Measurements from ENCODE around the gene SPSB2.

GRCh38 chr12:6868211-6869048, 4.7 kb downstream of the SPSB2 start:
- peak; percentile 42 for TF ChIP-seq CTCF (IDR thresholded peaks at IDR 0.05; ENCODE audit: borderline replicate concordance, extremely low read depth, low read length, poor library complexity, severe bottlenecking)
- no peak for TF ChIP-seq EZH2 (IDR thresholded peaks at IDR 0.05; ENCODE audit: borderline replicate concordance, low read depth, low read length, severe bottlenecking)

Measured in DND-41 (cell line).